Transverse colon (tissue), 3 donors: ENCODE data around the gene MTF2.

Experiments
- CTCF ChIP-seq, 5 experiments: fragments of 200-600 bp in 3 of 5; fragments of 450-650 bp in 2 of 5; sonication (generic) in 3 of 5; IDR thresholded peaks; 1 replicate in 2 of 5; 2 replicates in 3 of 5; pipeline ENCODE4 v1.5.1; 2016 to 2017; ENCODE audit warnings: antibody characterized with exemption in 5 of 5, inconsistent platforms in 3 of 5, mild to moderate bottlenecking in 2 of 5, moderate library complexity in 1 of 5
- POLR2A ChIP-seq: fragments of 450-650 bp; IDR thresholded peaks from one replicate; pipeline ENCODE4 v1.6.1; 2016; ENCODE audit warnings: antibody characterized with exemption, mild to moderate bottlenecking, moderate library complexity

- TF ChIP-seq POLR2A (no peak), CTCF (IDR thresholded peaks at IDR 0.05) (no peak)
Observed at GRCh38 chr1:93051961-93052360, 27.1 kb upstream of the MTF2 start.
